ENCODE measurements around the gene WDR70.

- TF ChIP-seq CTCF (conservative IDR thresholded peaks at IDR 0.05) (no peak), EZH2 (IDR thresholded peaks at IDR 0.05; ENCODE audit: low read depth) (no peak)
Observed at GRCh38 chr5:37575541-37576489, 196.7 kb downstream of the WDR70 start.

Data from PC-9 (cell line).